ENCODE data around the gene PTPRG.

PTPRG gene

GRCh38 chr3:62248734-62249483 is 687.5 kb downstream of the PTPRG start:
- DNase-seq (ENCODE audit: low read depth) = no peak
- TF ChIP-seq CTCF (IDR thresholded peaks at IDR 0.05; ENCODE audit: low read depth, low read length, missing control alignments) = no peak
- in situ Hi-C loops (cut with HindIII; ENCODE audit: low sequenced_read_pairs) = no loop called here
- H3K4me3 ChIP-seq (ENCODE audit: low read depth, low read length) = no peak overlapping the region

GRCh38 chr3:62249484-62249776 is 688.1 kb downstream of the PTPRG start:
- no peak for TF ChIP-seq CTCF (IDR thresholded peaks at IDR 0.05; ENCODE audit: low read depth, low read length, missing control alignments)
- in situ Hi-C loops (cut with HindIII; ENCODE audit: low sequenced_read_pairs) = no loop called here
- DNase-seq (ENCODE audit: low read depth) = no peak

GRCh38 chr3:62249855-62250543 is 688.6 kb downstream of the PTPRG start:
- H3K4me3 ChIP-seq (ENCODE audit: low read depth, low read length) = no peak overlapping the region
- TF ChIP-seq CTCF (IDR thresholded peaks at IDR 0.05; ENCODE audit: low read depth, low read length, missing control alignments) = no peak
- in situ Hi-C loops (cut with HindIII; ENCODE audit: low sequenced_read_pairs) = no loop called here
- DNase-seq (ENCODE audit: low read depth) = no peak

More at GRCh38 chr3:62249484-62249776, 688.1 kb downstream of the PTPRG start:
- H3K4me3 ChIP-seq (ENCODE audit: low read depth, low read length) = no peak overlapping the region

- no peak for DNase-seq (ENCODE audit: low read depth)
- TF ChIP-seq CTCF (IDR thresholded peaks at IDR 0.05; ENCODE audit: low read depth, low read length, missing control alignments) = no peak
These were observed 691.2 kb downstream of the PTPRG start for GRCh38 chr3:62252438-62253157.

GRCh38 chr3:62253971-62254370 is 692.6 kb downstream of the PTPRG start:
- no peak for TF ChIP-seq CTCF (IDR thresholded peaks at IDR 0.05; ENCODE audit: low read depth, low read length, missing control alignments)
- DNase-seq (ENCODE audit: low read depth) = no peak
- H3K4me3 ChIP-seq (ENCODE audit: low read depth, low read length) = no peak overlapping the region
- in situ Hi-C loops (cut with HindIII; ENCODE audit: low sequenced_read_pairs) = no loop called here

More at GRCh38 chr3:62252438-62253157, 691.2 kb downstream of the PTPRG start:
- H3K4me3 ChIP-seq (ENCODE audit: low read depth, low read length) = no peak overlapping the region
- in situ Hi-C loops (cut with HindIII; ENCODE audit: low sequenced_read_pairs) = no loop called here

GRCh38 chr3:62255758-62256157 is 694.4 kb downstream of the PTPRG start:
- H3K4me3 ChIP-seq (ENCODE audit: low read depth, low read length) = no peak overlapping the region

More at GRCh38 chr3:62255758-62256157, 694.4 kb downstream of the PTPRG start:
- no peak for TF ChIP-seq CTCF (IDR thresholded peaks at IDR 0.05; ENCODE audit: low read depth, low read length, missing control alignments)
- in situ Hi-C loops (cut with HindIII; ENCODE audit: low sequenced_read_pairs) = no loop called here
- DNase-seq (ENCODE audit: low read depth) = no peak

Measured in astrocyte of the cerebellum (primary cell).